PC-9 (cell line): ENCODE results near the gene PRM3. TPM values are rescaled to one million over a fixed set of nuclear protein-coding genes. Genes with fewer than 3 reads are reported as not detected.

ENCODE experiments used
- BruUV-seq: library from RNA; stranded (reverse); fragments of 400-500 nt; replicated peaks from 2 replicates; lab custom pipeline; 2021; lab: Mats Ljungman, UMichigan
- CTCF ChIA-PET: fragments of 300-600 bp; sonication (Branson Sonifier 250); formaldehyde crosslinking; loops from one replicate; lab custom pipeline; 2022; ENCODE audit warnings: antibody characterized with exemption; lab: Charles Lee
- POLR2A ChIA-PET: fragments of 300-600 bp; sonication (Branson Sonifier 250); formaldehyde crosslinking; loops from one replicate; lab custom pipeline; 2022; ENCODE audit warnings: antibody characterized with exemption; ENCODE audit not compliant: unreplicated experiment; lab: Charles Lee
- DNase-seq, 2 experiments: peaks; one replicate each; pipeline versions ENCODE4 v3.0.0 to v3.0.0-alpha.2; 2015 to 2022; ENCODE audit warnings: mixed read lengths in 1 of 2
- H2AFZ ChIP-seq: fragments of 200-600 bp; sonication (generic); 2 replicates; pipeline ENCODE4 v1.8.1; 2017; ENCODE audit warnings: antibody characterized with exemption
- H3F3A ChIP-seq: fragments of 200-600 bp; sonication (generic); 2 replicates; pipeline ENCODE4 v1.8.1; 2017; ENCODE audit warnings: antibody characterized with exemption, mild to moderate bottlenecking, low read depth; ENCODE audit not compliant: insufficient read depth
- H3K27ac ChIP-seq: fragments of 200-600 bp; sonication (generic); 2 replicates; pipeline ENCODE4 v1.6.1; 2016; ENCODE audit warnings: mixed run types
- H3K27me3 ChIP-seq: fragments of 200-600 bp; sonication (generic); 2 replicates; pipeline ENCODE4 v1.6.1; 2016; ENCODE audit warnings: low read depth, mixed run types; ENCODE audit not compliant: insufficient read depth
- H3K36me3 ChIP-seq: fragments of 200-600 bp; sonication (generic); 2 replicates; pipeline ENCODE4 v1.6.1; 2016; ENCODE audit warnings: low read depth, mixed run types
- H3K4me1 ChIP-seq: fragments of 200-600 bp; sonication (generic); replicated peaks from 2 replicates; pipeline ENCODE4 v1.6.1; 2016; ENCODE audit warnings: mixed run types; ENCODE audit not compliant: insufficient read depth
- H3K4me2 ChIP-seq: fragments of 200-600 bp; sonication (generic); 2 replicates; pipeline ENCODE4 v1.6.1; 2017; ENCODE audit warnings: mixed run types
- H3K4me3 ChIP-seq: fragments of 200-600 bp; sonication (generic); 2 replicates; pipeline ENCODE4 v1.6.1; 2016; ENCODE audit warnings: mixed run types
- H3K79me2 ChIP-seq: fragments of 200-600 bp; sonication (generic); 2 replicates; pipeline ENCODE4 v1.6.1; 2017; ENCODE audit warnings: low read depth, mixed run types
- H3K9me2 ChIP-seq: fragments of 200-600 bp; sonication (generic); 2 replicates; pipeline ENCODE4 v1.8.1; 2017; ENCODE audit warnings: mild to moderate bottlenecking; ENCODE audit not compliant: insufficient read depth
- H3K9me3 ChIP-seq: fragments of 200-600 bp; sonication (generic); 2 replicates; pipeline ENCODE4 v1.8.1; 2016; ENCODE audit warnings: low read depth; ENCODE audit not compliant: insufficient read depth
- H4K20me1 ChIP-seq: fragments of 200-600 bp; sonication (generic); 2 replicates; pipeline ENCODE4 v1.8.1; 2017; ENCODE audit not compliant: insufficient read depth
- CTCF ChIP-seq: fragments of 200-600 bp; sonication (generic); conservative IDR thresholded peaks from 2 replicates; pipeline ENCODE4 v1.6.1; 2017; ENCODE audit warnings: mixed run types, antibody characterized with exemption, mild to moderate bottlenecking, moderate library complexity
- EZH2 ChIP-seq: fragments of 200-600 bp; sonication (generic); IDR thresholded peaks from 2 replicates; pipeline ENCODE4 v1.8.0; 2017; ENCODE audit warnings: antibody characterized with exemption, low read depth
- intact Hi-C: fragments of 100-400 bp; cut with micrococcal nuclease; formaldehyde crosslinking; loops from one replicate; pipeline ENCODE4 v1.10.0; 2022; ENCODE audit not compliant: unreplicated experiment
- total RNA-seq: library from RNA; stranded (reverse); gene quantifications from 2 replicates; pipeline ENCODE4 v1.2.3, GENCODE V29; 2021

The PRM3 gene
- total RNA-seq, 1 experiment from 2014 or later, result not detected

GRCh38 chr16:11253995-11254912 is 19.2 kb downstream of the PRM3 start:
- CTCF ChIA-PET, result interaction anchor here (0.5 to 3.7 kb wide), 8 partner anchors 121 to 291 kb away, joined by 3 to 25 read pairs (median 4); no protein-coding TSS in a partner anchor
- no TSS peak for BruUV-seq
- no peak for DNase-seq
- Histone ChIP-seq H3K27ac (no peak overlapping the region), H3F3A (peaks cover 7% of the 10 kb centered on the region; the same call in 1 of the 2 replicates), H4K20me1 (no peaks in the 10 kb centered on the region), H3K36me3 (no peaks in the 10 kb centered on the region), H3K9me3 (no peaks in the 10 kb centered on the region), H2AFZ (peak overlapping the region; percentile 95), H3K4me1 (peaks cover 23% of the 10 kb centered on the region), H3K4me2 (peak overlapping the region; percentile 96), H3K4me3 (peak overlapping the region; percentile 96), H3K27me3 (no peaks in the 10 kb centered on the region), H3K79me2 (no peaks in the 10 kb centered on the region), H3K9me2 (no peaks in the 10 kb centered on the region)
- POLR2A ChIA-PET, result interaction anchor here (0.7 kb wide), 2 partner anchors 83 to 283 kb away, joined by 3 read pairs; no protein-coding TSS in a partner anchor
- intact Hi-C loops, result loop anchor here (2.0 to 10.0 kb wide), 2 partner anchors 53 to 199 kb away; no protein-coding TSS in a partner anchor
- TF ChIP-seq EZH2 (no peak), CTCF (no peak; the same call in 1 of the 2 replicates)

GRCh38 chr16:11253009-11253994 is 20.1 kb downstream of the PRM3 start:
- no peaks in the 10 kb centered on the region for H3K79me2 ChIP-seq
- intact Hi-C loops, result loop anchor here (10.0 kb wide), 1 partner anchor 199 kb away; no protein-coding TSS in a partner anchor

More at GRCh38 chr16:11253009-11253994, 20.1 kb downstream of the PRM3 start:
- Histone ChIP-seq H3F3A (peaks cover 7% of the 10 kb centered on the region; the same call in 1 of the 2 replicates), H3K36me3 (no peaks in the 10 kb centered on the region), H3K27me3 (no peaks in the 10 kb centered on the region), H3K9me2 (no peaks in the 10 kb centered on the region), H3K4me2 (peak overlapping the region; percentile 28; the same call in 1 of the 2 replicates), H3K9me3 (no peaks in the 10 kb centered on the region), H4K20me1 (no peaks in the 10 kb centered on the region), H3K27ac (no peak overlapping the region), H3K4me1 (peaks cover 23% of the 10 kb centered on the region), H3K4me3 (no peak overlapping the region), H2AFZ (no peak overlapping the region)
- DNase-seq, result no peak
- TF ChIP-seq CTCF, result no peak
- no peak for TF ChIP-seq EZH2
- ChIA-PET POLR2A (no interaction called here), CTCF (interaction anchor here (3.7 kb wide), 1 partner anchor 270 kb away, joined by 25 read pairs; no protein-coding TSS in a partner anchor)
- TSS peak; percentile 32 for BruUV-seq
